DMS153 (cell line): ENCODE data around the gene BRD7.

Experiments
- DNase-seq: peaks from one replicate; lab custom pipeline; 2025; lab: John Stamatoyannopoulos, UW

The BRD7 gene

GRCh38 chr16:50303605-50304466 is 65.0 kb downstream of the BRD7 start:
- no peak for DNase-seq

GRCh38 chr16:50303041-50303604 is 65.7 kb downstream of the BRD7 start:
- no peak for DNase-seq

DNA sequence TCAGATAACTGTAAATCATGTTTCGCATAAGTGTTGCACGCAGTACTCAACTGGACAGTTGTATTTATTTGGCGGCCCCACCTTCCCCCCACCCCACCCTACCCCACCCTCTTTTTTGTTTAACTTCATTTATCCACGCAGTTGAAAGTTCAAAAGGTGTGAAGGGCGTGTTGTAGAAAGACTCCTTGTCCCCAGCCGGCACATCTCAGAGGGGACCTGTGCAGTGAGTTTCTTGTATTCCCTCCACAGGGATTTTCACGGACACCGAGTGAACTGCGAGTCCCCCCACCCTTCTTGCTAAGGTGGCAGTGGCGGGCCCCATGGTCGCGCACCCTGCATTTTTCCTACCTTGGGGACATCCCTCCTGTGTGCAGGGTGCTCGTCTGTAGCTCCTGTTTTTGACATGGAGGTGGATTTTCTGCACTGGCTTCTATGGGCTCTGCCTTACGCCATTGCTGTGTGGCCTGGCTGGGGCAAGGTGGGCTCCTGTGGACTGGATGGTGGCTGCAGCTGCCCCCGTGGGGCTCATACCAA is 66.2 kb downstream of the BRD7 start:
- DNase-seq, result no peak

DNA sequence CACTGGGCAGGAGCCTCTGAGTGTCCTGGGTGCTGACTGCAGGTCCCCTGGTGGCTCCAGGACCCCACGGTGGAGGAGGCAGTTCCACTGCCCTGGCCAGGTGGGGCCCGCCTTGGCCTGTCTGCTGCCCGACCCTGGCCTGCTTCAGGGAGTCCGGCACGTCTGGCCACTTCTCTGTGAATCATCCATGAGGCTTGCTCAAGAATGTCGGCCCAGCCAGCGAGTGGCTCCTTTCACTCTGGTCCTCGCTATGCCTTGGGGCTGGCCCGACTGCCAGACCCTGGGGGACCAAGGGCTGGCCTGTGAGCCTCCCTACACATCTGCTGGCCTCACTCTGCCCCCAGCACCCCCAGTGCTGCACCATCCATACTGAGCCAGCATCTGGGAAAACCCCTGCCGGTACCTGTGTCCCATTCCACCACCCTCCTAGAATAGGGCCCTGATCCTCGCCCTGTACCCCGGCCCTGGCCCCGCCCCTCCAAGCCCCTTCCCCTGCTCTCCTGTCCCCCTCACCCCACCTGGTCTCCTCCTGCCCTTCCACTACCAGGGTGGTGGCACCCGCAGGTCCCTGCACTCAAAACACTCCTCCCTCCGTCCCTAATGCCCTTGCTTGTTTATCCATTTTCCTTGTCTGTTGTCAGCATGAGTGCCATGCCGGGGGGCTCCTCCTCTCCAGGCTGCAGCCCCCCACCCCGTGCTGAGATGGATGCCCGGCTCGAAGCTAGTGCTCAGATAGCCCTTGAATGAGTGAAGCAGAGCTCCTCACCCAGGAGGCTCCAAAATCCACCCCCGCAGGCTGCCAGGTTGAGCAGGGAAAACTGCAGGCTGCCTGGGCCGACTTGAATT is 66.9 kb downstream of the BRD7 start:
- DNase-seq, result no peak

- DNase-seq, result no peak
Observed at GRCh38 chr16:50300942-50301625, 67.7 kb downstream of the BRD7 start.

GRCh38 chr16:50299508-50300105 is 69.2 kb downstream of the BRD7 start:
- DNase-seq, result no peak

- DNase-seq, result no peak
Observed at GRCh38 chr16:50298591-50299507, 69.9 kb downstream of the BRD7 start.

- no peak for DNase-seq
Observed at GRCh38 chr16:50298075-50298460, 70.7 kb downstream of the BRD7 start.

- DNase-seq, result no peak
Observed at GRCh38 chr16:50297301-50298074, 71.3 kb downstream of the BRD7 start.

DNA sequence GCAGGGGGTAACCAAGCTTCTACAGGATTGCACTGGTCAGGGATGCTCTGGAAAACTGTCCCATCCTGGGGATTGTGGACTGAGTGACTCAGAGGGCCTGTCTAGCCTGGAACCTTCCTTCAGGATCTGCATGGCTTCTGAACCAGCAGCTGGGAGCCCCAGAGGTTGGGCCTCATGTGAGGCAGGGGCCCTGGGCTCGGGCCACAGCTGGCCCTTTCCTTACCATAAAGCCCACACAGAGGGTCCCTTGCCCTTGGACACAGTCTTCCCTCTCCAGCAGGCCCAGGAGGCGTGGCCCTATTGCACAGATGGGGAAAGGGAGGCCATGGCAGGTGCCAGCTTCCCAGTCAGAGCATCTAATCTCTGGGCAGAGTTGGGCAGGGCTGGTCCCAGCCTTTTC is 72.0 kb downstream of the BRD7 start:
- DNase-seq, result no peak

GRCh38 chr16:50295541-50296132 is 73.2 kb downstream of the BRD7 start:
- no peak for DNase-seq

DNA sequence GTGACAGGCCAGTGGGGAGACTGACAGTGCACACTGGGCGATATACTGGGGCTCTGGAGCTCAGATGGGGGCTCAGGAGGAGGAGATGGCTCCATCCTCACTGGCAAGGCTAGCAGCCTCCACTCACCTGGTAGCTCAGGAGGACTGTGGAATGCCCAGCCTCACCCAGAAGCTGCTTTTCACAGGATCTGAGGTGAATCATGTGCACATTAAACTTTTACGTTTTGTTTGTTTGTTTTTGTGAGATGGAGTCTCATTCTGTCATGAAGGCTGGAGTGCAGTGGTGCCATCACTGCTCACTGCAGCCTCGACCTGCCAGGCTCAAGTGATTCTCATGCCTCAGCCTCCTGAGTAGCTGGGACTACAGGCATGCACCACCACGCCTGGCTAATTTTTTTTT is 73.8 kb downstream of the BRD7 start:
- DNase-seq, result no peak

DNA sequence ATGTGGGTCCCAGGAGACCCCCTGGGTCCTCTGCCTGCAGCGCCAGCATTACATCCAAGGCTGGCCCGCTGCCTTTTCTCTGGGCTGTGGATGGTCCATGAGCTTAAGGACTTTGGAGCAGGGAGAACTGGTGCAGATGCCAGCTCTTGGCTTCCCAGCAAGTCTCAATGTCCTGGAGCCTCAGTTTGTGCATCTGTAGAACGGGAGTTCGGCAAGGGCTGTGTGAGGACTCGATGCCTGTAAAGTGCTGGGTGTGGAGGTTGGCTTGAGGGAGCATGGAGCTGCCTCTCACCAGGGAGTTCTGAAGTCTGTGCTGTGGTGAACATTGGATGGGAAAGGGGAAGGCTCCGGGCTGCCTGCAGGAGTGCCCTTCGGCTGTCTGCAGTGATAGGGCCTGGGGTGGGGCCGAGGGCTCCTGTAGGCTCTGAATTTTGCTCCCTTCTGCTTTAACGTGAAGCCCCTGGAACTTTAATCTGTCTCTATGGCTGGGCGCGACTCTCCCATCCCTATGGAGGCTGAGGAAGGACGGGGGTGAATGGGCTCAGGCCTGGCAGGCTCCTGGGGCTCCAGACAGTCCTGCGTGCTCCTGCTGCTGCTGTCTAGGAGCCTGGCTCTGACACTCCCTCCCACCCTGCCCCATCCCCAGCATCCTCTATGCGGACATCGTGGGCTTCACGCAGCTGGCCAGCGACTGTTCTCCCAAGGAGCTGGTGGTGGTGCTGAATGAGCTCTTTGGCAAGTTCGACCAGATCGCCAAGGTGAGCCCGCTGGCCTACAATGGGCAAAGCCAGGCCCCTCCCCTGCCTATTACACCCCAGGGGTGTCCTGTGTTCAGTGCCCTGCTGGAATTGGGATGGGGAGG is 74.6 kb downstream of the BRD7 start:
- no peak for DNase-seq

DNA sequence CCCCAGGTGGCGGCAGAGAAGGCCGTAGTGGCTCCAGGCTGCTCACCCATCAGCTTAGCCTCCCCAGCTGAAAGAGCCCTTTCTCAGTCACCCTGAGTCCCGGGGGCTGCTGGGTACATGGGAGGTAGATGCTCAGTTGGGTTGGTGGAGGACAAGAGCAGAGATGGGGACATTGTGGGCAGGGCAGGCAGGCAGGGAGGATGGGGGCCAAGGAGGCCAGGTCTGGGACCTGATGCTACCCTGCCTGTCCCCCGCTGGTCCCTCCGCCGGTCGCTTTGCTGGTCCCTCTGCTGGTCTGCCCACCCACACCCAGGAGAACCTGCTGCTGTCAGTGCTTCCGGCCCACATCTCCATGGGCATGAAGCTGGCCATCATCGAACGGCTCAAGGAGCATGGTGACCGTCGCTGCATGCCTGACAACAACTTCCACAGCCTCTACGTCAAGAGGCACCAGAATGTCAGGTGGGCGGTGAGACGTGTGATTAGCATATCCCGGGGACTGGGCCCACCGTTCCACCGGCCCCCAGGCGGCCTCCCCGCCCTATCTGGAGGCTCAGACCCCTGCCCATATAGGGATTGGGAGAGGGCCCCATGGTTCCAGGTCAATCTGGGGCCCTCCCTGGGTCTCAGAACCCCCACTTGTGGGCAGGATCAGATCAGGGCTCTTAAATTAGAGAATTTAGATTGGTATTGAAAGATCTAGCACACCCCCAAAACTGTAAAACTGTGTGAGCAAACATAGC is 75.6 kb downstream of the BRD7 start:
- DNase-seq, result no peak

DNA sequence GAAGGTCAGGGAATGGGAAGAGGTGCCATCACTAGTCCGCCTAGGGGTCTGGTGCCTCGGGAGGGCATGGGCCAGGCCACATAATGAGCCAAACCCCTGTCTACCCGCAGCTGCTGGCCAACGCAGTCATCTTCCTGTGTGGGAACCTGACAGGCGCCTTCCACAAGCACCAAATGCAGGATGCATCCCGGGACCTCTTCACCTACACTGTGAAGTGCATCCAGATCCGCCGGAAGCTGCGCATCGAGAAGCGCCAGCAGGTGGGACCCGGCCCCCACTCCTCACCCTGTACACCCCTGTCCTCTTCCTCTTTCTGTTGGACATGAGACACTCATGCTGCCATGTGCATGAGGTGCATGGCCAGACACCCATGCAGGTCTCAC is 76.2 kb downstream of the BRD7 start:
- no peak for DNase-seq

DNA sequence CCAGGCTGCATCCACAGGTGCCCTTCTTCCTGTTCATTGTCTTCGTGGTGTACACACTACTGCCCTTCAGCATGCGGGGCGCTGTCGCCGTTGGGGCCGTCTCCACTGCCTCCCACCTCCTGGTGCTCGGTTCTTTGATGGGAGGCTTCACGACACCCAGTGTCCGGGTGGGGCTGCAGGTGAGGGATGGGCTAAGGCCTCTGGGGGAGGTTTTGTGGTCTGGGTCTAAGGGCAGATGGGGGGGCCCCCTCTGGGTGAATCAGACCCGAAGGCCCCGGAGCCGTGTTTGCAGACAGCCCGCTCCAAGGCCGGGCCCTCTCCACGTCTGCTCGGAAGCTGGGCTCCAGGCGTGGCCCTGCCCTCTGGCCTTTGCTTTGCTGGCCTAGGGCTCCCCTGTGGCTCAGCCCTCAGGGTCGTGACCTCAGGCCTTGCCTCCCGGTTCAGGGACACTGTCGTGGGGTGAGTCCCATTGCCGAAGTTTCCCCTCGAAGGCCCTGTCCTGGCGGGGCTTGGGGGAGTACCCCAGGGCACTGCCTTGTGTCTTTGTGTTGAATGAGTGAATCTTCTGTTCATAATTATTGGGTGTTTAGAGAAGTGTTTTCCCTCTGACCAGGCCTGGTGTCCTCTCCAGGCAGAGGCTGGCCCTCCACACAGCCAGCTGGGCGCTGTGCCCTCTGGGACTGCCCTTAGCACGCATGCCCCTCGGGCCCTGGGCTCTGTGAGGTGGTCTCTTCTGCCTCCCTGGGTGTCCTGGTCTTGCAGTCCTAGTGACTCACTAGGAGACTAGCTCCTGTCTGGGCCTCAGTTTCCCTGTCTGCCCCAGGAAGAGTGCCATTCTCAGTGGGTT is 76.8 kb downstream of the BRD7 start:
- no peak for DNase-seq

DNA sequence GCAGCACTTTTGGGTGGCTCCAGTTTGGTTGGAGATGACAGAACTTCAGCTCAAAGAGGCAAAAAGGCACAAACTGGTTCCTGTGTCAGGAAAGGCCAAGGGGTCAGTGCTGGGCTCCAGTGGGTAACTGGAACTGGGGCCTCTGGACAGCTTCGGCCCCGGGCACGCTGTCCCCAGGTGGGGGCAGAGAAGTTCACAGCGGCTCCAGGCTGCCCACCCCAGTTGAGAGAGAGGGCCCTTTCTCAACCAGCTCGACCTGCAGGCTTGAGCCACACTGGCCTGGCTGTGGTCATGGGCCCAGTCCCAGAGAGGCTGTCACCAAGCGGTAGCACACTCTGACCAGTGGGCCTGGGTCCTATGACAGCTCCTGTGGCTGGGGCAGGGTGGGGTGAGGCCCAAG is 77.9 kb downstream of the BRD7 start:
- no peak for DNase-seq
